Panc1 (cell line): ENCODE data around the gene DCP1A. TPM values are rescaled to one million over a fixed set of nuclear protein-coding genes. Genes with fewer than 3 reads are reported as not detected.

Experiments
- ATAC-seq: fragments of 200-7000 bp; cut with Tn5 transposase; 2 replicates; pipeline ENCODE4 v1.9.1; 2020; ENCODE audit warnings: mild to moderate bottlenecking, moderate library complexity
- BruUV-seq: library from RNA; stranded (reverse); fragments of 400-500 nt; replicated peaks from 2 replicates; lab custom pipeline; 2021; lab: Mats Ljungman, UMichigan
- CTCF ChIA-PET: fragments of 300-600 bp; sonication (Branson Sonifier 250); formaldehyde crosslinking; loops from one replicate; lab custom pipeline; 2022; ENCODE audit warnings: antibody characterized with exemption; lab: Charles Lee
- POLR2A ChIA-PET: fragments of 300-600 bp; sonication (Branson Sonifier 250); formaldehyde crosslinking; loops from one replicate; lab custom pipeline; 2022; ENCODE audit warnings: antibody characterized with exemption; lab: Charles Lee
- DNase-seq: peaks from one replicate; pipeline ENCODE4 v3.0.0-alpha.2; 2010; ENCODE audit warnings: low read depth, low spot score
- H3K27ac ChIP-seq: 2 replicates; pipeline ENCODE4 v1.5.1; 2011; ENCODE audit warnings: mild to moderate bottlenecking, low read length, inconsistent platforms
- H3K27me3 ChIP-seq: fragments of 200-500 bp; sonication (Bioruptor generic); 2 replicates; pipeline ENCODE4 v1.6.0; 2014; ENCODE audit warnings: low read length, inconsistent platforms; ENCODE audit not compliant: control insufficient read depth, insufficient read depth
- H3K36me3 ChIP-seq: fragments of 200-500 bp; sonication (Bioruptor generic); 2 replicates; pipeline ENCODE4 v1.5.1; 2014; ENCODE audit warnings: inconsistent platforms, mild to moderate bottlenecking, low read length, moderate library complexity; ENCODE audit not compliant: control insufficient read depth, insufficient read depth
- H3K4me1 ChIP-seq: 2 replicates; pipeline ENCODE4 v1.5.1; 2011; ENCODE audit warnings: inconsistent platforms, mild to moderate bottlenecking, low read length, moderate library complexity; ENCODE audit not compliant: control insufficient read depth, insufficient read depth
- H3K4me3 ChIP-seq, 2 experiments: 2 replicates each; pipeline ENCODE4 v1.5.1; 2011 to 2012; ENCODE audit warnings: low read depth in 2 of 2, low read length in 2 of 2, mild to moderate bottlenecking in 2 of 2, inconsistent platforms in 1 of 2, moderate library complexity in 1 of 2
- H3K9me3 ChIP-seq: fragments of 200-500 bp; sonication (Bioruptor generic); 2 replicates; pipeline ENCODE4 v1.5.1; 2014; ENCODE audit warnings: low read depth, mild to moderate bottlenecking, inconsistent platforms, low read length, moderate library complexity; ENCODE audit not compliant: control insufficient read depth, insufficient read depth
- POLR2AphosphoS5 ChIP-seq: IDR thresholded peaks from 2 replicates; pipeline ENCODE4 v1.6.1; 2012; ENCODE audit warnings: mild to moderate bottlenecking, low read depth, low read length, moderate library complexity
- SIN3A ChIP-seq: IDR thresholded peaks from 2 replicates; pipeline ENCODE4 v1.6.1; 2012; ENCODE audit warnings: low read depth, mild to moderate bottlenecking, low read length, moderate library complexity, borderline replicate concordance; ENCODE audit not compliant: insufficient read depth
- TCF7L2 ChIP-seq: IDR thresholded peaks from 2 replicates; pipeline ENCODE4 v1.6.1; 2011; ENCODE audit warnings: mild to moderate bottlenecking, low read depth, low read length, inconsistent platforms
- in situ Hi-C: cut with HindIII; loops from 2 replicates; pipeline ENCODE4 v1.10.0; 2016; ENCODE audit warnings: low sequenced_read_pairs, low pct_unique_long_range_greater_than_20kb
- intact Hi-C: fragments of 100-400 bp; cut with micrococcal nuclease; formaldehyde crosslinking; loops from one replicate; pipeline ENCODE4 v1.10.0; 2022; ENCODE audit not compliant: unreplicated experiment
- total RNA-seq: library from RNA; stranded (reverse); gene quantifications from one replicate; pipeline ENCODE4 v1.2.1, GENCODE V29; 2021; ENCODE audit not compliant: unreplicated experiment
- TF ChIP-seq, protein P1 (sequence below): fragments of 450-650 bp; IDR thresholded peaks from 2 replicates; pipeline ENCODE4 v1.5.1; 2017; ENCODE audit warnings: mild to moderate bottlenecking
- TF ChIP-seq, protein P2 (sequence below), 2 experiments: IDR thresholded peaks; 2 replicates each; pipeline ENCODE4 v1.6.1; 2011 to 2012; ENCODE audit warnings: low read depth in 2 of 2, control low read depth in 1 of 2, low read length in 1 of 2, mild to moderate bottlenecking in 1 of 2, moderate library complexity in 1 of 2; ENCODE audit not compliant: insufficient read depth in 1 of 2

Gene DCP1A
- total RNA-seq, 1 experiment from 2014 or later: 14.4 TPM

DNA sequence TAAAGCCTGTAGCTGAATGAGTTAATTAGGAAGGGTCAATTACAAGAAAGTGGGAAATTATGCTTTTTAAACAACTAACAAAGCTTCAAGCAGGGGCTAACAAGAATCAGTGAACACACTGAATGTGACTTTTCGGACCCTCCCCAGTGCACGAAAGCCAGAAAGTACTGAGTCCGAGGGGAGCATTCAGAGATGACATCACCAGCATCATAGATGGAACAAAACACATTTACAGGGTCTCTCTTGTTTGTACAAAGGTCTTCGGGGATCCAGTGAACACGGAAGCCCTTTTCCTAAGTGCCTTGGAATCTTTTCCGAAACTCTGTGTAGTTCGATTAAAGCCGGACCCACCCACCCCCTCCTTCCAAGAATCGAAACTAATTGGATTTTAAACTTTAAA lies 829 bp downstream of the DCP1A start:
- peak overlapping the region; percentile 92 for H3K27ac ChIP-seq
- in situ Hi-C loops: no loop called here

DNA sequence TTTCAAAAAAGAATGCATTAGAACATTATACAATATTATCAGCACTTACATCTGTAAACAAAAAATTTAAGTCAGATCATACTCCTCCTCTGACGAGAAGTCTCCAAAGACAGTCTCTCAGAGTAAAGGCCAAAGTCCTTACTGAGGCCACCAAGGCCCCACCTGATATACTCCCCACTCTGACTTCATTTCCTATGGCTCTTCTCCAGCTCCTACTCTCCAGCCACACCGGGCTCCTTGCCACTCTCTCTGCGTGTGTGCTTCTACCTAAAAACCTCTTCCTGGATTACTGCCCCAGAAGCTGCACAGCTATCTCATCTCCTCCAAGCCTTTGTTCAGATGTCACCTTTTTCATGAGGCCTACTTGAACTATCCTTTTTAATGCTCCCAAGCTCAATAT lies 5.0 kb downstream of the DCP1A start:
- DNase-seq (no peak), ATAC-seq (no peak)
- no TSS peak for BruUV-seq
- Histone ChIP-seq H3K27me3 (no peaks in the 10 kb centered on the region), H3K4me3 (no peak overlapping the region), H3K36me3 (peaks cover 12% of the 10 kb centered on the region), H3K27ac (no peak overlapping the region), H3K4me1 (peaks cover 6% of the 10 kb centered on the region; the same call in 1 of the 2 replicates), H3K9me3 (no peaks in the 10 kb centered on the region)
- in situ Hi-C loops (no loop called here), intact Hi-C loops (no loop called here)
- TF ChIP-seq, protein P1, sequence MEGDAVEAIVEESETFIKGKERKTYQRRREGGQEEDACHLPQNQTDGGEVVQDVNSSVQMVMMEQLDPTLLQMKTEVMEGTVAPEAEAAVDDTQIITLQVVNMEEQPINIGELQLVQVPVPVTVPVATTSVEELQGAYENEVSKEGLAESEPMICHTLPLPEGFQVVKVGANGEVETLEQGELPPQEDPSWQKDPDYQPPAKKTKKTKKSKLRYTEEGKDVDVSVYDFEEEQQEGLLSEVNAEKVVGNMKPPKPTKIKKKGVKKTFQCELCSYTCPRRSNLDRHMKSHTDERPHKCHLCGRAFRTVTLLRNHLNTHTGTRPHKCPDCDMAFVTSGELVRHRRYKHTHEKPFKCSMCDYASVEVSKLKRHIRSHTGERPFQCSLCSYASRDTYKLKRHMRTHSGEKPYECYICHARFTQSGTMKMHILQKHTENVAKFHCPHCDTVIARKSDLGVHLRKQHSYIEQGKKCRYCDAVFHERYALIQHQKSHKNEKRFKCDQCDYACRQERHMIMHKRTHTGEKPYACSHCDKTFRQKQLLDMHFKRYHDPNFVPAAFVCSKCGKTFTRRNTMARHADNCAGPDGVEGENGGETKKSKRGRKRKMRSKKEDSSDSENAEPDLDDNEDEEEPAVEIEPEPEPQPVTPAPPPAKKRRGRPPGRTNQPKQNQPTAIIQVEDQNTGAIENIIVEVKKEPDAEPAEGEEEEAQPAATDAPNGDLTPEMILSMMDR: no peak
- TF ChIP-seq, protein P2, sequence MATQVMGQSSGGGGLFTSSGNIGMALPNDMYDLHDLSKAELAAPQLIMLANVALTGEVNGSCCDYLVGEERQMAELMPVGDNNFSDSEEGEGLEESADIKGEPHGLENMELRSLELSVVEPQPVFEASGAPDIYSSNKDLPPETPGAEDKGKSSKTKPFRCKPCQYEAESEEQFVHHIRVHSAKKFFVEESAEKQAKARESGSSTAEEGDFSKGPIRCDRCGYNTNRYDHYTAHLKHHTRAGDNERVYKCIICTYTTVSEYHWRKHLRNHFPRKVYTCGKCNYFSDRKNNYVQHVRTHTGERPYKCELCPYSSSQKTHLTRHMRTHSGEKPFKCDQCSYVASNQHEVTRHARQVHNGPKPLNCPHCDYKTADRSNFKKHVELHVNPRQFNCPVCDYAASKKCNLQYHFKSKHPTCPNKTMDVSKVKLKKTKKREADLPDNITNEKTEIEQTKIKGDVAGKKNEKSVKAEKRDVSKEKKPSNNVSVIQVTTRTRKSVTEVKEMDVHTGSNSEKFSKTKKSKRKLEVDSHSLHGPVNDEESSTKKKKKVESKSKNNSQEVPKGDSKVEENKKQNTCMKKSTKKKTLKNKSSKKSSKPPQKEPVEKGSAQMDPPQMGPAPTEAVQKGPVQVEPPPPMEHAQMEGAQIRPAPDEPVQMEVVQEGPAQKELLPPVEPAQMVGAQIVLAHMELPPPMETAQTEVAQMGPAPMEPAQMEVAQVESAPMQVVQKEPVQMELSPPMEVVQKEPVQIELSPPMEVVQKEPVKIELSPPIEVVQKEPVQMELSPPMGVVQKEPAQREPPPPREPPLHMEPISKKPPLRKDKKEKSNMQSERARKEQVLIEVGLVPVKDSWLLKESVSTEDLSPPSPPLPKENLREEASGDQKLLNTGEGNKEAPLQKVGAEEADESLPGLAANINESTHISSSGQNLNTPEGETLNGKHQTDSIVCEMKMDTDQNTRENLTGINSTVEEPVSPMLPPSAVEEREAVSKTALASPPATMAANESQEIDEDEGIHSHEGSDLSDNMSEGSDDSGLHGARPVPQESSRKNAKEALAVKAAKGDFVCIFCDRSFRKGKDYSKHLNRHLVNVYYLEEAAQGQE (IDR thresholded peaks at IDR 0.05; ENCODE audit: insufficient read depth in 1 of 2, low read depth in 2 of 2, low read length in 1 of 2): no peak
- TF ChIP-seq SIN3A (no peak), POLR2AphosphoS5 (no peak), TCF7L2 (no peak)
- CTCF ChIA-PET: no interaction called here
- POLR2A ChIA-PET: interaction anchor here (0.6 kb wide), 1 partner anchor 91 kb away, joined by 5 read pairs; no protein-coding TSS in a partner anchor

More for the DNA sequence above, 829 bp downstream of the DCP1A start:
- ATAC-seq: no peak
- CTCF ChIA-PET: no interaction called here
- DNase-seq: no peak
- H3K4me3 ChIP-seq: peak overlapping the region; percentile 94 to 95
- intact Hi-C loops: no loop called here
- POLR2A ChIA-PET: no interaction called here
- H3K27me3 ChIP-seq: no peaks in the 10 kb centered on the region
- TF ChIP-seq POLR2AphosphoS5 (no peak), TCF7L2 (no peak), SIN3A (no peak)
- TF ChIP-seq, protein P1: no peak
- TF ChIP-seq, protein P2 (IDR thresholded peaks at IDR 0.05; ENCODE audit: insufficient read depth in 1 of 2, low read depth in 2 of 2, low read length in 1 of 2): no peak
- no TSS peak for BruUV-seq
- no peaks in the 10 kb centered on the region for H3K9me3 ChIP-seq
- H3K36me3 ChIP-seq: peaks cover 9% of the 10 kb centered on the region
- peaks cover 8% of the 10 kb centered on the region; the same call in 1 of the 2 replicates for H3K4me1 ChIP-seq
